Stimulated activated CD4-positive, alpha-beta T cell treated with anti-CD3 and anti-CD28 coated beads, Interleukin-4, amount 100 ng/mL, for 4 hours (primary cell): ENCODE measurements around the gene SRPRB.
A peak's percentile ranks its signal among the peaks of the same experiment; 100 is the strongest.

Experiments used
- DNase-seq, 2 experiments: peaks; one replicate each; pipeline ENCODE4 v3.0.0-alpha.2; 2020

Gene SRPRB

DNA sequence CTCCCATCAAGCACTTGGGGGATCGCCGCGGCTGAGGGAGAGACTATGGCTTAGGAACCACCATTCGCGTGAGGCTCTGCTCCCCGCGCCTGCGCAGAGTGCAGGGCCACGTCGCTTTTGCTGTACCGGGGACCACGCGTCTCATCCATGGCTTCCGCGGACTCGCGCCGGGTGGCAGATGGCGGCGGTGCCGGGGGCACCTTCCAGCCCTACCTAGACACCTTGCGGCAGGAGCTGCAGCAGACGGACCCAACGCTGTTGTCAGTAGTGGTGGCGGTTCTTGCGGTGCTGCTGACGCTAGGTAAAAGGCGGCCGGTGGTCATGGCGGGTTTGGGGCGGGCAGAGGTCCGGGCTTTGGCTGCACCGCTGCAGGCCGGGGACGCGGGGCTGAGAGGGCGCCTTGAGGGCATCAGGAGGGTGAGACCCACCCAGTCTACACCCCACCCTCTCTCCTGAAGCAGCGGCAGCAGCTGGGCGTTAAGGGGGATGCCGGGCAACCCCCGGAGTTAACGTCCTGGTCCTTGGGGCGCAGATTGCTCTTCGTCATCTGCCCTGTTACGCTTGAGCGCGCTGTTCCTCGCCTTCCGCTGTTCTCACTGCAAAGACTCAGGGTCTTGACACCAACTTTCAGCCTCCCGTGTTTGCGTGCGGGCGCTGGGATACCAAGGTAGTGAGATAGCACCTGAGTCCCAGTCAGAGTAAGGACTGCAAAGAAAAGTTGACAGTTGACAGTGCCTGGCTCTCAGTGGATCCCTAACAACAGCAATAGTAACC lies at the start of gene SRPRB:
Gene SRPRB (plus strand): TSS at position 114 of the 774 bp plus-strand sequence. CDS start 34 bp downstream, at position 148.
- peak; percentile 93 to 98 for DNase-seq

DNA sequence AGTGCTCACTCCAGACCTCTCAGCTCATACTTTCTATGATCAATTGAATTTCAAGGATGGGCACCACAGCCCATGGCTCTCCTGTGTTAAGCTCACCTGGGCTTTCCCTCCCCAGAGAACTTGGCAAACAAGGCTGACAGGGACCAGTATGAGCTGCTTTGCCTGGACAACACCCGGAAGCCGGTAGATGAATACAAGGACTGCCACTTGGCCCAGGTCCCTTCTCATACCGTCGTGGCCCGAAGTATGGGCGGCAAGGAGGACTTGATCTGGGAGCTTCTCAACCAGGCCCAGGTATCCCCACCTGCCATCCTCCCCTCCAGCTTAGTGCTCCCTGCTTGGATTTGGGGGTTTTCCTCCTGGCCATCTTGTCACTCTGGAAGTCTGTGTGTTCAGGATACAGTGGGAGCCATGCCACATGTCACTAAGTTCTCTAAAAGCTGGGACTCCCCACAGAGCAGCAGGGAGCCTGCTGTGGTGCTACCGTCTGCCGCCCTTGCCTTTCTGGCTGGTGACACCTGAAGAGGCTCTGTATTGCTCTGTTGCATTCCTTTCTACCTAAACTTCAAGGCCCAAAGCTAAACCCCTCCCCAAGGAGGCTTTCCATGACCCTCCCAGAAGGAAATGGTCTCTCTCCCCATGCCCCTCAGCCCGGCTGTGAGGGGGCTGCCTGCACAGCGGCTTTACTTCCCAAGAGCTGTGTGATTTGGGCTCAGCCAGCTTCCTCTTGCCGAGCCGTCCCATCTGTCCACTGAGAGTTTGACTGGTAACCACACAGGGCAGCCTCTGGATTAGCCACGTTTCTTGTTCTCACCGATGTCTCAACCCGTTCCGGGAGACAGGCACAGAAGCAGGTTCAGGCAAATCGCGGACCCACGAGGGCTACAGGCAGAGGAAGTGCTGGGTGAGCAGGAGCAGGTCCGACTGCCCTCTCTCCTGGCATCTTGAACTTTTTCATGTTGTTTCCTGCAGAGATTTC lies 48.6 kb upstream of the SRPRB start:
- DNase-seq, result no peak

DNA sequence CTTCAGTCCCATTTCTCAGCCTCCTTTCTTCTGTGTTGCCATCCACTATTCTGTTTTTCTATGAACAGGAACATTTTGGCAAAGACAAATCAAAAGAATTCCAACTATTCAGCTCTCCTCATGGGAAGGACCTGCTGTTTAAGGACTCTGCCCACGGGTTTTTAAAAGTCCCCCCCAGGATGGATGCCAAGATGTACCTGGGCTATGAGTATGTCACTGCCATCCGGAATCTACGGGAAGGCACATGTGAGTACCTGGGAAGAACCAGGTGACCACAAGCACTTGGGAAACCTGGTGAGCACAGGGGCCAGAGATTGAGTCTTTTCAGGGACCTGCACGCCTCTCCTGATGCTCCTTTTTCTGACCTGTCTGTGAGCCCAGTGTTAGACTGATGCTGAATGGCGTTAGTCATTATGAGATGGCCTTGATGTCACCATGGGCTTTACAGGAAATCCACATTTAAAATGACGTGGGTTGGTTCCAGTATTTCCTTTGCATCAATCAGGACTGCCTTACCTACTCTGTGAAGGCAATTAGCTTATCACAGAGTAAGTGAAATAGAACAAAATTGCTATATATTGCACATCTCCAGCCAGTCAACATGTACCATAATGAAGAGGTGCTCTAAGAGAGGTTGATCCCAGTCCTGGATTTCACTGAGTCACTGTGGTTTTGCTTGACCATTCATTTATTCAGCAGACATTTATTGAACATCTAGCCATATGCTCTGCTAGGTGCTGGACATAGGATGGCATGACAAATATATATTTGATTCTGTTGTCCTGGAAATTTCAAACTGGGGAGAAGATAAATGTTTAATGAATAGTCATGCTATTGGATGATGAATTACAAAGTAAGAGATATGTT lies 47.7 kb upstream of the SRPRB start:
- DNase-seq, result no peak

DNA sequence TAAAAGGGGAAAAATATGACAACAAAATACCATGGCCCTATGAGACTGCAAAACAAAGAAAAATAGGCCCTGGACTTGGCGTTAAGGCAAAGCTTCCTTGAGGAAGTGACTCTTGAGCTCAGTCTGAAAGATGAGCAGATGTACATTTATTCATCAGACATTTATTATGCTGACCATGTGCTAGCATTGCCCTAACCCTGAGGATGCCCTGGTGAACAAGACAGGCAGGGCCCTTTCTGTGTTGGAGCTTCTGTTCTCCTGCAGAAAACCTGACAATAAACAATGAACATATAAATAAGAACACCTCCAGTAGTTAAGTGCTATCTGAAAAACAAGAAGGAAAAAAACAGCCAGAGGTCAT lies 47.1 kb upstream of the SRPRB start:
- DNase-seq, result no peak

DNA sequence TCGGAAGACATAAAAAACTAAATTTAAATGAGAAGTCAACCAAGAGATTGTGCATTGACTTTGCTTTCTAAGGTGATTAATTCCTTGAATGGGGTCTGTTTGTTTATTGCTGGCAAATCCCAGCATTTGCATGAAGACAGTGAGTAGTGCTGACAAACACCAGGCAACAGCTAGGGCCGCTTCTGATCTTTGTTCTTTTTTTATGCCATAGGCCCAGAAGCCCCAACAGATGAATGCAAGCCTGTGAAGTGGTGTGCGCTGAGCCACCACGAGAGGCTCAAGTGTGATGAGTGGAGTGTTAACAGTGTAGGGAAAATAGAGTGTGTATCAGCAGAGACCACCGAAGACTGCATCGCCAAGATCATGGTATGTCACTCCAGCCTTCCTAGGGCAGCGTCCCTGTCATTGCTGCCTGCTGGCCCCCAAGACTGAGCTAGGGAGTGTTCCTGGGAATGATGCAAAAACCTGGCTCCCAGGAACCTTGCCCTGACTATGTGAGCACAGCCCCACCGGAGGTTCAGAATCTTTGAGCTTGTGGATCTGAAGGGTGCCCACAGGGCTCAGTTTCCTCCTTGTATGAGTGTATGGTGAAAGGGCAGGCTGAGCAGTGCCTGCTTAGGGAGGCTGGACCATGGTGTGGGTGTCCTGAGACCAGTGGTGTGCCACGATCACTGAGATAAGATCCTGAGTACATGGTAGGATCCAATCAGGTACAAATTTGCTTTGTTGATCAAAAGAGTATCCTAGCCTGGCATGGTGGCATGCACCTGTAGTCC lies 46.5 kb upstream of the SRPRB start:
- no peak for DNase-seq

DNA sequence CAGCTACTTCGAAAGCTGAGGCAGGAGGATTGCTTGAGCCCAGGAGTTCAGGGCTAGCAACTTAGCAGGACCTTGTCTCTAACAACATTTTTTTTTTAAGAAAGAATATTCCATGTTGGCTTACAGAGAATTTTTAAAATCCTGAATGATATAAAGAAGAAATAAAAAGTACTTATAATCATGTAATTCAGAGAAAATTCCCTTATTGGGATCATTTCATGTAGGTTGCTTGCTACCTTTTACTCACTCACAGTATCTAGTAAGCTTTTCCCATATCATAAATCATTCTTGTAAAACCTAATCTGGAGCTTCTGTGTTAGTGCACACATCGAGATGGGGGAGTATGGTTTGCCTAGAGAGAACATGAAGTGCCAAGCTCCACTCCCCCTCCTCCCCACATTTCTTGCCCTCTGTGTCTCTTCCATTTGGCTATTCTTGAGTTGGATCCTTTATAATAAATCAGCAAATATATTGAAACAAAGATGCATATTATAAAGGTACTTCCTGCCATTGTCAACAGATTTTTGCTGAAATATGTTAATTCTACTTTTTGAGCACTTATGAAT lies 45.8 kb upstream of the SRPRB start:
- DNase-seq, result no peak

DNA sequence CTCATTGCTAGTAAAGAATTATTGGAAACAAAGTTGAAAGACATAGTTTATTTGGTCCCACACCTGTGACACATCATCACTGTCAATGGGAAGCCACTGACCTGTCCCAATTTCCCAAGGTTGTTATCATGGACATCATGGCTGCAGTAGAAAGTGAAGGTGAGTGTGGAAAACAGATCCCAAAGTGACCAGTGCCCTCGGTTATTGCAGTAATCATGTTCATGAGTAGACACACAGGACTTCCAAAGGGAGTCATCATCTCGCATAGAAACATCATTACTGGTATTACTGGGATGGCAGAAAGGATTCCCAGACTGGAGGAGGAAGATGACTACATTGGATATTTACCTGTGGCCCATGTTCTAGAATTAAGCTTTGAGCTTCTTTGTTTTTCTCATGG lies 44.7 kb upstream of the SRPRB start:
- DNase-seq, result no peak

DNA sequence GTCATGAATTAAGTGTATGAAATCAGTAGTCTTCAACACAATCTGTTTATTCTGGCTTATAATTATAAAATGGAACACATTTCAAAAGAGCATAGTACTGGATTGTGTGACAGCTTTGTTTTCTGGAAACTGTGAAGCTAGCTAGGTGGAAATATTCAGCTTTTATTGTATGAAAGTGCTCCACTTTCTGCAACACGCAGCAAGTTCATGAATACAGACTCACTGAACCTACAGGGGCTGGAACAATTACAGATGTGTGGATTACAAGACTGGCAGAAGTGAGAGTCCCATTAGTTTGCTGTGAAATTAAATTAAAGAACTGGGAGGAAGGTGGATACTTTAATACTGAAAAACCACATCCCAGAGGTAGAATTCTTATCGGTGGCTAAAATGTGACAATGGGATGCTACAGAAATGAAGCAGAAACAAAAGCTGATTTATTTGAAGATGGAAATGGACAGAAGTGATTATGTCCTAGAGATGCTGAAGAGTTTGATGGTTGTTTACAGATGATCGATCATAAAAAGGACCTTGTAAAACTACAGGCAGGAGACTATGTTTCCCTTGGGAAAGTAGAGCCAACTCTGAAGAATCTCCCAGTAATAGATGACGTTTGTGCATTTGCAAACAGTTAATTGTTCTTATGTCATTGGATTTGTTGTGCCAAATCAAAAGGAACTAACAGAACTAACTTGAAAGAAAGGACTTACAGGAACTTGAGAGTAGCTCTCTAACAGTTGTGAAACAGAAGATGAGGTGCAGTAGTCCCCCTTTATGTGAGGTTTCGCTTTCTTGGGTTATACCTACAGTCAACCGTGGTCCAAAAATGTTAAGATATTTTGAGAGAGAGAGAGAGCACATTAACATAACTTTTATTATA lies 43.8 kb upstream of the SRPRB start:
- no peak for DNase-seq

- no peak for DNase-seq
These were observed 43.1 kb upstream of the SRPRB start for GRCh38 chr3:133762539-133762938.

DNA sequence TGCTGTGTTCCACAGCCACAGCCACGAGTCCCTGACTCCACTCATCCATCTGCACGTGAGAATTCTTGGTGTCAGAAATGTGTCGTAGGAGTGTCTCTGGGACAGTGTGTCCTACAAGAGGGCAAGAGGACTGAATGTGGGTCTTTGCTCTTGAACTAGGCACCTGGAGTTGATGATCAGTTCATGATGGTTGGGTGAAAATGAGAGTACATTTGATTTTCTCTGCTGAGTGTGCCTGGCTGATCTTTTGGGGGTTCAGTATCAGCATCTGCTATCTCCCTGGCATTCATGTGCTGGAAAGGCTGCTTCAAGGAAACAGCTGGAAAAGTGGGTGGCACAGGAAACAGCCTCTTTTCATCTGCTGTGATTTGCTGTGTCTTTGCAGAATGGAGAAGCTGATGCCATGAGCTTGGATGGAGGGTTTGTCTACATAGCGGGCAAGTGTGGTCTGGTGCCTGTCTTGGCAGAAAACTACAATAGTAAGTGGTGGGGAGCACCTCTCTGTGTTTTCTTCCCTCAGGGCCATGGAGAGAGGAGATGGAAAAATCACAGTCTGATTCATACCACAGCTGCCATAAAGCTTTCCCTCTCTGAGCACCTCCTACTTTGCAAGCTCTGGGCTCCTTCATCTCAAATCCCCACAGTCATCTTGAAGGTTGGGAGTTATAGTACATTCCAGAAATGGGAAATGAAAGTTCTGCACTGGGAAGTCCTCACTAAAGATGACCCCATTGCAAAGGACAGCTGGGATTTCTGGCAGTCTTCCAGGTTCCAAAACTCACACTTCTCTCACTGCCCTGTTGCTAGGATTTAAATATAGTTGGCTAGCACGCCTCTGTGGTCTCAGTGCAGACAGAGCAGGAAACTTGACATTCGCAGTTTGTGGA lies 41.6 kb upstream of the SRPRB start:
- DNase-seq, result no peak

DNA sequence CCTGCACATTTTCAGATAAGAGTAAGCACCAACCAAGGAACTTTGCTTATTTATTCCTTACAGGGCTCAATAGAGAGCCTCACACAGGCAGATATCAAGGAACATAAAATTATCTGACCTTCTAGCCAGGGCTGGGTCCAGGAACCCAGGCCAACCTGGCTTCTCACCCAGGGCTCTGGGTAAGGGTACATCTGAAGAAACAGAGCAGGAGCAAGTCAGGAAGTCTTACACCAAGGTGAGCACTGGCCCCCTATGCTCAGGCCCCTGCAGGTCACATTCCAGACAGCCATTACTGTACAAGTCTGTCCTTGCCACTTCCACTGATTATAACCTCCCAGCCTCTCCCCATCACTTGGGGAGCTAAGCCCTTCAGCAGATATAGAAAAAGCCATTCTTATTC lies 40.4 kb upstream of the SRPRB start:
- DNase-seq, result no peak

DNA sequence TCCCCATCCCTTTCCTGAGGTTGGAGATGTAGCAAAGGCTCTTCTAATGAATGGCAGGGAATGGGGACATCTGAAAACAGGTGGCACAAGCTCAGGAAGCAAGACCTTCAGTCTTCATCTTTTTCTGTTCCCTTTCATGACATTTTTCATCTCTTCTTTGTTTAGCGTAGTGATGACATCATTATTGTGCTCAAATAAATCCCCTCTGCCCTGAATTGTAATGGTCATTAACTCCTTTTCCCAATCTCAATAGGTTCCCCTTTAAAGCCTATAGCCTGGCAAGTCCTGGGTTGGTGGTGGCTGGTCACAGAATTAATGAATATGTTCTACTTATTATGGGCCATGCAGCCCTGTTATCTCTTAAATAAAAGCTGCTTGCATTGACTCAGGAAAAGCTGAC lies 38.0 kb upstream of the SRPRB start:
- no peak for DNase-seq

DNA sequence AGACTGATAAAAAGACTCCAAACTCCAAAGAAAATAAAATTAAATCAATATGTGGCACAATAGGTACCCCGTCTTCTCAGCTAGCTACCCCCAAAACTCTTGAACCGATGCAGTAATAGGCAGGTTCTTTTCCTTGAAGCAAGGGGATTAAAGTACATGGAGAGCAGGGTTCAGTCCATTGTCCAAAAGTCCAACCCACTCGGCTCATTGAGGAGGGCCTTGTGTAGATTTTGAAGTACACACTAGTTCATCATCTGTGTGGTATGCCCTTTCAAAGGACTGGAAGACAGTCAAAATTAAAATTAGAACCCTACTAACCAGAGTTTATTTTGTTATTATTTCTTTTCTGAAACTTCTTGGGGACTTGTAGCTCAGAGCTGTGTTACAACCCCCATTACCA lies 36.1 kb upstream of the SRPRB start:
- no peak for DNase-seq

DNA sequence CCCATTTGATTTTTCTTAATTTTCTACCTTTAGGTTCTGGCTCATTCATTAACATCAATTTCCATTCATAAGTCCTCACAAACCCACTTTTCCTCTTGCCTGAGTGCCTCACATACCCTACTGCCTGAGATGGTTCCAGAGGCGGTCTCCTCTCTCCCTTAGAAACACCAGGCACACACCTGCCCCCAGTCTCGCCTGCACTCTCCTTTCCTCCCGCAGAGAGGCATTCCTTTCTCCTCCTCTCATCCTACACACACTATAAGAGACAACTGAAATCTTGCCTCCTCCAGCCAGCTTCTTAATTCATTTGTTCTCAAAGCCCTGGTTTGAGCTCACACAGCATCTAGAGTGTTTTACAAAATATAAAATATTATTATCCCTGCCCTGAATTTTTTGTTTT lies 31.9 kb upstream of the SRPRB start:
- DNase-seq, result no peak

DNA sequence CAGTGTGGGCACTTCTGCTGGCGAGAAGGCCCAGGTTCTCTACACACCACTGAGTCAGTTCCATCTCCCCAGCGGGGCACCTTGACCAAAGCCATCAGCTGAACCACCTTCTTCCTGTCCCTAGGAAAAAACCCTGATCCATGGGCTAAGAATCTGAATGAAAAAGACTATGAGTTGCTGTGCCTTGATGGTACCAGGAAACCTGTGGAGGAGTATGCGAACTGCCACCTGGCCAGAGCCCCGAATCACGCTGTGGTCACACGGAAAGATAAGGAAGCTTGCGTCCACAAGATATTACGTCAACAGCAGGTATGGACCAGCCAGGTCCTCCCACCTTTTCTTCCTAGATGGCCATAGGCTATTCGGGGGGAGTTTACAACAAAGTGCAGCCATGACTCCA lies 30.3 kb upstream of the SRPRB start:
- DNase-seq, result no peak

DNA sequence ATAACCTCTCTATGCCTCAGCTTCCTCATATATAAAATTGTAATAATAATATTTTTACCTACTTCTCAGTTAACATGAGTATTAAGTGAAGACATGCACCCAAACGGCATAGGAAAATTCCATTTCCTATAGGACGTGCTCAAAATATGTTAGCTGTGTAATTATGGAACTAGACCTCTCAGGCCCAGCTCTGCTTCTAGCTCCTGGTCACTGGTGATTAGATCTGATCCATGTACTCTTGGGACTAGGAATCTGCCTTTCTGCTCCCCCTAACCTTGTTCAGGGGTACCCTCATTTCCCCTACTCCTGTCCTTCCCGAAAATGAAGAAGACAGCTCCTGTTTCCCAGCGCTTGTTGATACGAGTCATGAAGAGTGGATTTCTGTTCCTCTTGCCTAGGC lies 29.8 kb upstream of the SRPRB start:
- no peak for DNase-seq

DNA sequence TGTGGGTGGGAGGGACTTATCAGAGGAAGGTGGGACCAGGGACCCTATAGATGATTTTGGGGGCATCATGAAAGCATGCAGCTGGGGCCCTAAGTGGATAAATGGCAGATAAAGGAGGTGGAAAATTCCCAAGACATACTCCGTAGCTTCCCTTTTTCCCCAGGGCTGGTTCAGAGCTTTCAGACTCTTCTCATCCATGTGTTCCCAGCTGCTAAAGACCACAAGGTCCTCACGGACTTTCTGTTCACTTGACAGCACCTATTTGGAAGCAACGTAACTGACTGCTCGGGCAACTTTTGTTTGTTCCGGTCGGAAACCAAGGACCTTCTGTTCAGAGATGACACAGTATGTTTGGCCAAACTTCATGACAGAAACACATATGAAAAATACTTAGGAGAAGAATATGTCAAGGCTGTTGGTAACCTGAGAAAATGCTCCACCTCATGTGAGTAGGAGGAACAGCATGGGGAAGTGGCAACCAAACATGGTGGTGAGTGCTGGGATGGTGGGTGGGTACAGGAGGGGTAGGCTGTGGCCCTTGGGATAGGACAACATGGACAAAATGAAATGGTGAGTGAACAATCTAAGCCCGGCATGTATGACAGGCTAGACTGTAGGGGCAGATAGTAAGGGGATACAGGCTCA lies 28.7 kb upstream of the SRPRB start:
- DNase-seq, result no peak

DNA sequence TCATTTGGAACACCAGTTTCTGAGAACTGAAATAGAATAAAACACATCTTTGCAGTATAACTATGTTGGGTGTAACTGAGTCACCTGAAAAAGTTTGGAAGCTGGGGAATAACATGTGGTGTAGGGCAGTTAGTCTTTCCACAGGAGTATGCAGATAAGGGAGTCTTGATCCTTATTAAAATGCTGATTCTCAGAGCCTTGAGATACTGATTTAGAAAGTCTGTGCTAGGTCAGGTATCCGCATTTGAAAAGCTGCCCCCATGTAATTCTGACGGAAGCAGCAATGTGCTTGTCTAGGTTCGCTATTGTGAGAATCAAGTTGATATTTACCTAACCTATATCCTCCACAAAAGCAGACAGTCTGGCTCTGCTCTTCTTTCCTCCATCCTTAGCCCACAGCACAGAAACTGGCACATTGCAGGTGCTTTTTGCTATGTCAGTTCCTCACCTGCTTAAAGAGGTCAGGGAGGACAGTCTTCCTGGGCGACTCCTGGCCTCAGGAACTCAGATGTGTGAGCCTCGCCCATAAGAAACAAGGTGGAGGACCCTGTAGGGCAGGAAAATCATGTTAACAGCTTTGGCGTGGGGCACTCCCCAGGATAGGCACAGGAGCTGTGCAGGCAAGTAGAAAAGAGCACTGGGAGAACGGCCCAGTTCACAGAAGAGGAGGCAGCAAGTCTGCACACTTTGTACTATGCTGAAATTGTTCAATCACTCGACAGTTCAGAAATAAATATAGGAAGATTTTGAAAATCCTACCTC lies 27.6 kb upstream of the SRPRB start:
- DNase-seq, result no peak
